ENCODE results near the gene ENO4.

- no peak for TF ChIP-seq CTCF (IDR thresholded peaks at IDR 0.05; ENCODE audit: insufficient read depth, low read length, poor library complexity, severe bottlenecking)
- no peak for TF ChIP-seq EZH2phosphoT487 (conservative IDR thresholded peaks at IDR 0.05; ENCODE audit: low read length)
These were observed 26.6 kb downstream of the ENO4 start for GRCh38 chr10:116875897-116876296.
